ENCODE results near the gene GALNT18. TPM values are rescaled to one million over a fixed set of nuclear protein-coding genes. Genes with fewer than 3 reads are reported as not detected.
A peak's percentile ranks its signal among the peaks of the same experiment; 100 is the strongest.

Gene GALNT18
- total and polyA plus RNA-seq, 2 of the 4 experiments (the other 2 are of a cell fraction) = 9.5 to 11.3 TPM

DNA sequence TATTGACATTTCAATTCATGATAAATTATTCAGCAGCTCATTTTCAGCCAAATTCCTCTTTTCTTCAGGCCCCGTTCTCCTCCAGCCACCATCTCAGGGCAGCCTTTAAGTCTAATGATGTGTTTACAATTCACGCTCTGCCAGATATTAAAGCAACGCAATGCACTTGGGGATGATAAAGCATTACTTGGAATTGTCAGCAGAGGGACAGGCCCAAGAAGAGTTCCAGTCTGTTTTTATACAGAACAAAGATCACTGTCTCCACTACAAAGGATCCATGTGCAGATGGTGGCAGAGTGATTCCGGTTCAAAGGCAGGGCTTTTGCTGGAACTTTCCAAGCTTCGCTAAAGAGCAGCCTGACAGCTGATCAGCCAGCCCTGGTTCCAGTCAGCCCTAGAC, 13.6 kb upstream of the GALNT18 start:
- Histone ChIP-seq H2BK15ac (ENCODE audit: low read depth, low read length) (no peak overlapping the region), H2BK5ac (ENCODE audit: low read depth, low read length, poor library complexity, severe bottlenecking) (no peak overlapping the region), H2BK120ac (ENCODE audit: low read depth, low read length) (no peak overlapping the region), H3K23ac (ENCODE audit: low read depth, low read length) (no peak overlapping the region), H3K4me3 (ENCODE audit: insufficient read depth, low read depth, low read length) (no peak overlapping the region), H3K4ac (ENCODE audit: low read depth, low read length) (no peak overlapping the region), H3K27me3 (ENCODE audit: control insufficient read depth, insufficient read depth, low read length) (peaks cover 55% of the 10 kb centered on the region), H3K9me3 (ENCODE audit: control insufficient read depth, insufficient read depth, low read length) (no peaks in the 10 kb centered on the region; the same call in 1 of the 2 replicates), H3K27ac (ENCODE audit: insufficient read depth, low read length) (no peak overlapping the region), H2AK5ac (ENCODE audit: low read depth, low read length) (no peak overlapping the region), H3K56ac (ENCODE audit: extremely low read depth, insufficient read depth, low read length) (no peak overlapping the region), H3K9ac (ENCODE audit: low read depth, low read length) (no peak overlapping the region), H3K4me1 (ENCODE audit: control insufficient read depth, insufficient read depth, low read length) (0 out of 2 replicates have a peak, but pooled peaks cover 2% of the 10 kb centered on the region), H2AK9ac (replicated peaks; ENCODE audit: low read depth, low read length, poor library complexity) (no peak overlapping the region), H3K18ac (ENCODE audit: low read depth, low read length) (no peak overlapping the region), H3K14ac (replicated peaks; ENCODE audit: low read depth, low read length) (no peak overlapping the region), H3K79me1 (ENCODE audit: low read depth in 1 of 2, low read length in 2 of 2) (no peaks in the 10 kb centered on the region), H4K20me1 (ENCODE audit: insufficient read depth, low read length) (no peaks in the 10 kb centered on the region), H4K91ac (ENCODE audit: insufficient read depth, low read depth, low read length) (no peak overlapping the region), H4K8ac (ENCODE audit: low read depth in 2 of 2, low read length in 2 of 2) (no peak overlapping the region), H3K36me3 (ENCODE audit: control insufficient read depth, insufficient read depth, low read length) (no peaks in the 10 kb centered on the region), H2BK20ac (ENCODE audit: low read depth, low read length) (no peak overlapping the region), H4K5ac (ENCODE audit: low read depth, low read length) (no peak overlapping the region), H3K4me2 (ENCODE audit: low read depth, low read length) (no peak overlapping the region), H2AFZ (replicated peaks; ENCODE audit: low read length, poor library complexity) (no peak overlapping the region), H3K9me1 (ENCODE audit: insufficient read depth, low read length) (no peaks in the 10 kb centered on the region)
- WGBS, 2 experiments (ENCODE audit: extremely low coverage in 2 of 2, insufficient read length in 1 of 2) = no CpG with 5 or more reads among the region's 5 CpGs
- no peak for DNase-seq
- dilution Hi-C loops (cut with HindIII; ENCODE audit: low sequenced_read_pairs, unreplicated experiment) = no loop called here
- BruUV-seq (replicated peaks) = no TSS peak
- in situ Hi-C loops (cut with MboI; ENCODE audit: low sequenced_read_pairs) = no loop called here
- no peak for TF ChIP-seq FOS (IDR thresholded peaks at IDR 0.05; ENCODE audit: low read depth, low read length)
- TF ChIP-seq SMC3 (IDR thresholded peaks at IDR 0.05; ENCODE audit: low read depth, low read length) = no peak
- TF ChIP-seq POLR2A (IDR thresholded peaks at IDR 0.05; ENCODE audit: low read depth, low read length) = no peak
- TF ChIP-seq CEBPB (IDR thresholded peaks at IDR 0.05; ENCODE audit: low read depth, low read length) = no peak
- no peak for TF ChIP-seq MAZ (IDR thresholded peaks at IDR 0.05; ENCODE audit: borderline replicate concordance, low read depth, low read length)
- no peak for TF ChIP-seq CHD1 (IDR thresholded peaks at IDR 0.05; ENCODE audit: low read depth, low read length)
- no peak for TF ChIP-seq NFE2L2 (IDR thresholded peaks at IDR 0.05; ENCODE audit: low read depth, low read length)
- TF ChIP-seq, protein P1, sequence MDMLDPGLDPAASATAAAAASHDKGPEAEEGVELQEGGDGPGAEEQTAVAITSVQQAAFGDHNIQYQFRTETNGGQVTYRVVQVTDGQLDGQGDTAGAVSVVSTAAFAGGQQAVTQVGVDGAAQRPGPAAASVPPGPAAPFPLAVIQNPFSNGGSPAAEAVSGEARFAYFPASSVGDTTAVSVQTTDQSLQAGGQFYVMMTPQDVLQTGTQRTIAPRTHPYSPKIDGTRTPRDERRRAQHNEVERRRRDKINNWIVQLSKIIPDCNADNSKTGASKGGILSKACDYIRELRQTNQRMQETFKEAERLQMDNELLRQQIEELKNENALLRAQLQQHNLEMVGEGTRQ (IDR thresholded peaks at IDR 0.05; ENCODE audit: low read depth, low read length) = no peak
- TF ChIP-seq BHLHE40 (IDR thresholded peaks at IDR 0.05; ENCODE audit: low read depth, low read length) = no peak
- no peak for TF ChIP-seq RFX5 (IDR thresholded peaks at IDR 0.05; ENCODE audit: low read depth, low read length)
- no peak for TF ChIP-seq MAFK (IDR thresholded peaks at IDR 0.05; ENCODE audit: low read depth, low read length)
- TF ChIP-seq, protein P2, sequence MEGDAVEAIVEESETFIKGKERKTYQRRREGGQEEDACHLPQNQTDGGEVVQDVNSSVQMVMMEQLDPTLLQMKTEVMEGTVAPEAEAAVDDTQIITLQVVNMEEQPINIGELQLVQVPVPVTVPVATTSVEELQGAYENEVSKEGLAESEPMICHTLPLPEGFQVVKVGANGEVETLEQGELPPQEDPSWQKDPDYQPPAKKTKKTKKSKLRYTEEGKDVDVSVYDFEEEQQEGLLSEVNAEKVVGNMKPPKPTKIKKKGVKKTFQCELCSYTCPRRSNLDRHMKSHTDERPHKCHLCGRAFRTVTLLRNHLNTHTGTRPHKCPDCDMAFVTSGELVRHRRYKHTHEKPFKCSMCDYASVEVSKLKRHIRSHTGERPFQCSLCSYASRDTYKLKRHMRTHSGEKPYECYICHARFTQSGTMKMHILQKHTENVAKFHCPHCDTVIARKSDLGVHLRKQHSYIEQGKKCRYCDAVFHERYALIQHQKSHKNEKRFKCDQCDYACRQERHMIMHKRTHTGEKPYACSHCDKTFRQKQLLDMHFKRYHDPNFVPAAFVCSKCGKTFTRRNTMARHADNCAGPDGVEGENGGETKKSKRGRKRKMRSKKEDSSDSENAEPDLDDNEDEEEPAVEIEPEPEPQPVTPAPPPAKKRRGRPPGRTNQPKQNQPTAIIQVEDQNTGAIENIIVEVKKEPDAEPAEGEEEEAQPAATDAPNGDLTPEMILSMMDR (conservative IDR thresholded peaks at IDR 0.05; ENCODE audit: low read depth, low read length) = no peak
- no peak for TF ChIP-seq RCOR1 (IDR thresholded peaks at IDR 0.05; ENCODE audit: insufficient replicate concordance, low read length)
- TF ChIP-seq RAD21 (IDR thresholded peaks at IDR 0.05; ENCODE audit: low read length) = no peak
- intact Hi-C loops (cut with micrococcal nuclease) = no loop called here
- CTCF ChIA-PET = no interaction called here
- POLR2A ChIA-PET (ENCODE audit: unreplicated experiment) = no interaction called here
- 0 out of 2 replicates have a peak, but pooled peaks have one; percentile 24 for ATAC-seq (ENCODE audit: low read depth)

Data from IMR-90 (cell line).